A673 (cell line): Measurements from ENCODE around the gene HSD11B1L. TPM values are rescaled to one million over a fixed set of nuclear protein-coding genes. Genes with fewer than 3 reads are reported as not detected.

Experiments
- BruUV-seq: library from RNA; stranded (reverse); fragments of 400-500 nt; replicated peaks from 2 replicates; lab custom pipeline; 2021; lab: Mats Ljungman, UMichigan
- CTCF ChIA-PET: fragments of 300-600 bp; sonication (Branson Sonifier 250); formaldehyde crosslinking; loops from one replicate; lab custom pipeline; 2022; ENCODE audit warnings: antibody characterized with exemption; lab: Charles Lee
- POLR2A ChIA-PET: fragments of 300-600 bp; sonication (Branson Sonifier 250); formaldehyde crosslinking; loops from one replicate; lab custom pipeline; 2022; ENCODE audit warnings: antibody characterized with exemption; ENCODE audit not compliant: low non-redundant PET; lab: Charles Lee
- DNase-seq: peaks from one replicate; pipeline ENCODE4 v3.0.0-alpha.2; 2015; ENCODE audit warnings: low spot score
- H3K27ac ChIP-seq: fragments of 200-600 bp; sonication (generic); 2 replicates; pipeline ENCODE4 v1.5.1; 2016; ENCODE audit warnings: mixed run types, low read depth, mild to moderate bottlenecking, mixed read lengths, antibody characterized with exemption, low read length; ENCODE audit not compliant: poor library complexity, severe bottlenecking
- H3K27me3 ChIP-seq: fragments of 200-600 bp; sonication (generic); replicated peaks from 2 replicates; pipeline ENCODE4 v1.6.1; 2017; ENCODE audit warnings: mixed run types, low read depth, mild to moderate bottlenecking, mixed read lengths, antibody characterized with exemption, low read length; ENCODE audit not compliant: insufficient read depth, poor library complexity
- H3K36me3 ChIP-seq: fragments of 200-600 bp; sonication (generic); 2 replicates; pipeline ENCODE4 v1.6.1; 2016; ENCODE audit warnings: mixed run types, mild to moderate bottlenecking, mixed read lengths, antibody characterized with exemption, low read length; ENCODE audit not compliant: insufficient read depth, poor library complexity, severe bottlenecking
- H3K4me1 ChIP-seq: fragments of 200-600 bp; sonication (generic); 2 replicates; pipeline ENCODE4 v1.6.1; 2017; ENCODE audit warnings: mixed run types, mild to moderate bottlenecking, mixed read lengths, antibody characterized with exemption, low read length; ENCODE audit not compliant: insufficient read depth, poor library complexity, severe bottlenecking
- H3K4me3 ChIP-seq: fragments of 200-600 bp; sonication (generic); 2 replicates; pipeline ENCODE4 v1.5.1; 2016; ENCODE audit warnings: low read depth, mixed run types, mild to moderate bottlenecking, mixed read lengths, low read length; ENCODE audit not compliant: poor library complexity, severe bottlenecking
- H3K9me3 ChIP-seq: fragments of 200-600 bp; sonication (generic); 2 replicates; pipeline ENCODE4 v1.6.1; 2016; ENCODE audit warnings: mixed run types, low read depth, mild to moderate bottlenecking, mixed read lengths, antibody characterized with exemption, low read length; ENCODE audit not compliant: poor library complexity, severe bottlenecking
- EZH2 ChIP-seq: fragments of 200-600 bp; sonication (generic); IDR thresholded peaks from 2 replicates; pipeline ENCODE4 v1.6.1; 2017; ENCODE audit warnings: borderline replicate concordance, low read depth, mild to moderate bottlenecking, mixed read lengths, antibody characterized with exemption, low read length; ENCODE audit not compliant: poor library complexity, severe bottlenecking
- intact Hi-C: fragments of 100-400 bp; cut with micrococcal nuclease; formaldehyde crosslinking; loops from one replicate; pipeline ENCODE4 v1.10.0; 2022; ENCODE audit not compliant: unreplicated experiment
- total RNA-seq: library from RNA; stranded (reverse); gene quantifications from 2 replicates; pipeline ENCODE4 v1.2.3, GENCODE V29; 2021
- TF ChIP-seq, protein P1 (sequence below): fragments of 300-800, 200-600 bp; sonication (generic); conservative IDR thresholded peaks from 2 replicates; pipeline ENCODE4 v1.5.1; 2017; ENCODE audit warnings: low read depth, mild to moderate bottlenecking, antibody characterized with exemption, low read length, moderate library complexity, mixed read lengths

The HSD11B1L gene
- total RNA-seq, 1 experiment from 2014 or later, result 5.7 TPM

- BruUV-seq, result no TSS peak
- no peak overlapping the region for H3K4me3 ChIP-seq
- peaks cover 17% of the 10 kb centered on the region for H3K36me3 ChIP-seq
- H3K9me3 ChIP-seq, result no peaks in the 10 kb centered on the region
- ChIA-PET POLR2A (no interaction called here), CTCF (no interaction called here)
- no peak overlapping the region for H3K27ac ChIP-seq
- TF ChIP-seq EZH2, result no peak
- DNase-seq, result no peak
- H3K4me1 ChIP-seq, result no peaks in the 10 kb centered on the region
- no peaks in the 10 kb centered on the region for H3K27me3 ChIP-seq
- intact Hi-C loops, result no loop called here
These were observed 7.1 kb upstream of the HSD11B1L start for GRCh38 chr19:5673752-5674151.

- no peaks in the 10 kb centered on the region for H3K27me3 ChIP-seq
- no peak for DNase-seq
- no peak overlapping the region for H3K27ac ChIP-seq
- POLR2A ChIA-PET, result no interaction called here
- intact Hi-C loops, result no loop called here
- H3K4me3 ChIP-seq, result no peak overlapping the region
- CTCF ChIA-PET, result no interaction called here
- H3K4me1 ChIP-seq, result no peaks in the 10 kb centered on the region
- peaks cover 8% of the 10 kb centered on the region for H3K36me3 ChIP-seq
- TF ChIP-seq, protein P1, sequence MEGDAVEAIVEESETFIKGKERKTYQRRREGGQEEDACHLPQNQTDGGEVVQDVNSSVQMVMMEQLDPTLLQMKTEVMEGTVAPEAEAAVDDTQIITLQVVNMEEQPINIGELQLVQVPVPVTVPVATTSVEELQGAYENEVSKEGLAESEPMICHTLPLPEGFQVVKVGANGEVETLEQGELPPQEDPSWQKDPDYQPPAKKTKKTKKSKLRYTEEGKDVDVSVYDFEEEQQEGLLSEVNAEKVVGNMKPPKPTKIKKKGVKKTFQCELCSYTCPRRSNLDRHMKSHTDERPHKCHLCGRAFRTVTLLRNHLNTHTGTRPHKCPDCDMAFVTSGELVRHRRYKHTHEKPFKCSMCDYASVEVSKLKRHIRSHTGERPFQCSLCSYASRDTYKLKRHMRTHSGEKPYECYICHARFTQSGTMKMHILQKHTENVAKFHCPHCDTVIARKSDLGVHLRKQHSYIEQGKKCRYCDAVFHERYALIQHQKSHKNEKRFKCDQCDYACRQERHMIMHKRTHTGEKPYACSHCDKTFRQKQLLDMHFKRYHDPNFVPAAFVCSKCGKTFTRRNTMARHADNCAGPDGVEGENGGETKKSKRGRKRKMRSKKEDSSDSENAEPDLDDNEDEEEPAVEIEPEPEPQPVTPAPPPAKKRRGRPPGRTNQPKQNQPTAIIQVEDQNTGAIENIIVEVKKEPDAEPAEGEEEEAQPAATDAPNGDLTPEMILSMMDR, result no peak
- TF ChIP-seq EZH2, result no peak
- no TSS peak for BruUV-seq
- no peaks in the 10 kb centered on the region for H3K9me3 ChIP-seq
These were observed 6.1 kb upstream of the HSD11B1L start for GRCh38 chr19:5674714-5675113.

DNA sequence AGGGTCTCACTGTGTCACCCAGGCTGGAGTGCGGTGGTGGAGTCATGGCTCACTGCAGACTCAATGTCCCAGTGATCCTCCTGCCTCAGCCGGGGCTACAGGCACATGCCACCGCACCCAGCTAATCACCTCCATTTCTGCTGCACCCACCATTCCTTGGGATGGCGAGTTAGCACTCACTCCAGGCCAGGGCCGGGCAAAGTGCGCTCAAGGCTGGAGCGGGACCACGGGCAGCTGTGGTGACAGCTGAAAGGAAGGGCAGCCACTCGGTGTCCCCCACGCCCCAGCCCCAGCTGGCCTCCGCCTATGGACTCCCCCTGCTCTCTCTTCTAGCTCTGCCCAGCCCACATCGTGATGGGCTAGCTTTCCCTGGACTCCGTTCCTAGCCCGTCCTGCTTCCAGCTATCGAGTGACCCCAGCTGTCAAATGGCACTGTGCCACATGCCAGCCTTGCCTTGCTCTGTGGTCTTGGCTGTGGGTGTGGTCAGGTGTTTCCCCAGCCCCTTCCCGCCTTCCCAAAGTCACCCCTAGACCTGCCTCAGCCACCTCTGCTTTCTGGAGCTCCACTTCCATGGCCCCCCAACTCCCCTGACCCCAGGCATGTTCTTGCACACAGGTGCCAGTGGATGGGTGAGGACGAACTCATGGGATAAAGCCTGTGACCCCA is 4.6 kb upstream of the HSD11B1L start:
- Histone ChIP-seq H3K36me3 (peaks cover 2% of the 10 kb centered on the region), H3K27me3 (no peaks in the 10 kb centered on the region), H3K9me3 (no peaks in the 10 kb centered on the region), H3K4me1 (no peaks in the 10 kb centered on the region), H3K4me3 (no peak overlapping the region), H3K27ac (no peak overlapping the region)
- BruUV-seq, result no TSS peak
- TF ChIP-seq, protein P1, result no peak
- TF ChIP-seq EZH2, result no peak
- POLR2A ChIA-PET, result no interaction called here
- intact Hi-C loops, result no loop called here
- DNase-seq, result no peak
- CTCF ChIA-PET, result no interaction called here

GRCh38 chr19:5676772-5677105 is 4.1 kb upstream of the HSD11B1L start:
- POLR2A ChIA-PET, result no interaction called here
- no peak overlapping the region for H3K27ac ChIP-seq
- intact Hi-C loops, result no loop called here
- H3K4me3 ChIP-seq, result no peak overlapping the region
- no peak for DNase-seq
- CTCF ChIA-PET, result no interaction called here
- H3K9me3 ChIP-seq, result no peaks in the 10 kb centered on the region
- H3K27me3 ChIP-seq, result no peaks in the 10 kb centered on the region
- no peak for TF ChIP-seq EZH2
- H3K36me3 ChIP-seq, result peaks cover 2% of the 10 kb centered on the region
- no TSS peak for BruUV-seq
- H3K4me1 ChIP-seq, result no peaks in the 10 kb centered on the region
